ENCODE data around the gene MORC1. TPM values are rescaled to one million over a fixed set of nuclear protein-coding genes. Genes with fewer than 3 reads are reported as not detected.

Gene MORC1
- total RNA-seq, 1 donor from 2014 or later = not detected

DNA sequence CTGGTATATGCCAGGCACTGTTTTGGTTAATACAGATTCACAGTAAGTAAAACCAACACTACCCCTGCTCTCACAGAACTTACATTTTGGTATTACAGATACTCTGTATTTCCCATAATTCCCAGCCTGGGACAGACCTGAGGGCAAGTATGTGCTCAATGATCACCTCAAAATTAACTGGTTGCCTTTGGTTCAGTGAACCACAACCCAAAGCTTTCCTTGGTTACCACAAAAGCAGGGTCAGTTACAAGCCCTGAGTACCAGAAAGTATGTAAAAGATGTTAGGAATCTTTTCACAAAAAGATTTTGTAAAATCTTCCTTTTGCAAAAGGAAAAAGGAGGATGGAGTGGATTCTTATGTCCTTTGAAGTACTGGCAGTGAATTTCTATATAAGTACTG lies 92.0 kb downstream of the MORC1 start:
- DNase-seq (ENCODE audit: low spot score) = no peak
- TF ChIP-seq EZH2 (IDR thresholded peaks at IDR 0.05) = no peak
- TF ChIP-seq CTCF (IDR thresholded peaks at IDR 0.05) = no peak
- no peak for TF ChIP-seq EZH2phosphoT487 (IDR thresholded peaks at IDR 0.05)
- Mint-ChIP-seq H3K4me1 (peaks cover 4% of the 10 kb centered on the region), H3K27me3 (ENCODE audit: insufficient read depth, low read depth) (no peaks in the 10 kb centered on the region), H3K36me3 (no peaks in the 10 kb centered on the region), H3K27ac (no peak overlapping the region), H3K9me3 (no peaks in the 10 kb centered on the region), H3K4me3 (no peak overlapping the region)
- Histone ChIP-seq H3K4me2 (no peak overlapping the region), H3K27ac (no peak overlapping the region), H3K4me3 (no peak overlapping the region), H3K79me2 (ENCODE audit: low read depth) (no peaks in the 10 kb centered on the region), H4K20me1 (ENCODE audit: low read depth) (no peaks in the 10 kb centered on the region), H3K9me3 (ENCODE audit: low read depth) (no peaks in the 10 kb centered on the region), H3F3A (ENCODE audit: low read depth) (no peaks in the 10 kb centered on the region), H3K27me3 (no peaks in the 10 kb centered on the region), H2AFZ (replicated peaks) (no peak overlapping the region), H3K9ac (no peak overlapping the region), H3K36me3 (no peaks in the 10 kb centered on the region), H3K4me1 (no peaks in the 10 kb centered on the region)

GRCh38 chr3:109023656-109024254 lies 94.2 kb downstream of the MORC1 start:
- Histone ChIP-seq H3F3A (ENCODE audit: low read depth) (no peaks in the 10 kb centered on the region), H3K27me3 (no peaks in the 10 kb centered on the region), H3K79me2 (ENCODE audit: low read depth) (no peaks in the 10 kb centered on the region), H4K20me1 (ENCODE audit: low read depth) (no peaks in the 10 kb centered on the region), H3K4me3 (no peak overlapping the region), H2AFZ (replicated peaks) (no peak overlapping the region), H3K27ac (no peak overlapping the region), H3K9ac (no peak overlapping the region), H3K4me1 (no peaks in the 10 kb centered on the region), H3K9me3 (ENCODE audit: low read depth) (no peaks in the 10 kb centered on the region), H3K36me3 (no peaks in the 10 kb centered on the region), H3K4me2 (no peak overlapping the region)
- H3K36me3 Mint-ChIP-seq = no peaks in the 10 kb centered on the region
- peaks cover 4% of the 10 kb centered on the region for H3K4me1 Mint-ChIP-seq
- H3K4me3 Mint-ChIP-seq = no peak overlapping the region
- no peaks in the 10 kb centered on the region for H3K27me3 Mint-ChIP-seq (ENCODE audit: insufficient read depth, low read depth)
- DNase-seq (ENCODE audit: low spot score) = peak; percentile 55
- no peak overlapping the region for H3K27ac Mint-ChIP-seq
- H3K9me3 Mint-ChIP-seq = no peaks in the 10 kb centered on the region
- TF ChIP-seq CTCF (IDR thresholded peaks at IDR 0.05) (peak; percentile 92), EZH2phosphoT487 (IDR thresholded peaks at IDR 0.05) (no peak)

DNA sequence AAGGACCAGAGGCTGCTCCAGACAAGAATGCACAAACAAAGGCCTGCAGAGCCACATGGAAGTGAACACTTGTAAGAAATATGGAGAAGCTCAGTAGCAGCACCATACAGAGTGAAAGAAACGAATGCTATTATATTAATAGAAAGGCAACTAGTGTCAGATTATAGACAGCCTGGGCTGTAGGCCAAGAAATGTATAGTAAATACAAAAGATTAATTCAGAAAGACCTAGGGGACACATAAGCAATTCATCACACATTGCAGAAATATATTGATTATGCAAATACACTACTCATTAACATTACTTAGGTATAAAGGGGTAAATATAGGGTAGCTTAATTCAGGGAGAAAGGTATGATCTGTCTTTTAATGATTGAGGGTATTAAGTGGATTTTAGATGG lies 94.8 kb downstream of the MORC1 start:
- no peaks in the 10 kb centered on the region for H3K36me3 Mint-ChIP-seq
- H3K9me3 ChIP-seq (ENCODE audit: low read depth) = no peaks in the 10 kb centered on the region
- H3K27ac Mint-ChIP-seq = no peak overlapping the region
- no peak overlapping the region for H3K4me3 ChIP-seq
- TF ChIP-seq CTCF (IDR thresholded peaks at IDR 0.05) (no peak), EZH2phosphoT487 (IDR thresholded peaks at IDR 0.05) (no peak), EZH2 (IDR thresholded peaks at IDR 0.05) (no peak)
- H3K9ac ChIP-seq = no peak overlapping the region
- H4K20me1 ChIP-seq (ENCODE audit: low read depth) = no peaks in the 10 kb centered on the region
- H3K4me3 Mint-ChIP-seq = no peak overlapping the region
- no peaks in the 10 kb centered on the region for H3K27me3 ChIP-seq
- no peak overlapping the region for H3K4me2 ChIP-seq
- no peak for DNase-seq (ENCODE audit: low spot score)
- H3K27ac ChIP-seq = no peak overlapping the region
- no peak overlapping the region for H2AFZ ChIP-seq (replicated peaks)
- peaks cover 4% of the 10 kb centered on the region for H3K4me1 Mint-ChIP-seq
- H3F3A ChIP-seq (ENCODE audit: low read depth) = no peaks in the 10 kb centered on the region
- no peaks in the 10 kb centered on the region for H3K4me1 ChIP-seq
- H3K79me2 ChIP-seq (ENCODE audit: low read depth) = no peaks in the 10 kb centered on the region
- no peaks in the 10 kb centered on the region for H3K27me3 Mint-ChIP-seq (ENCODE audit: insufficient read depth, low read depth)
- no peaks in the 10 kb centered on the region for H3K36me3 ChIP-seq
- no peaks in the 10 kb centered on the region for H3K9me3 Mint-ChIP-seq
